NCI-H510A (cell line): ENCODE data around the gene EDIL3.

ENCODE experiments used
- DNase-seq: peaks from one replicate; lab custom pipeline; 2025; lab: John Stamatoyannopoulos, UW

The EDIL3 gene

DNA sequence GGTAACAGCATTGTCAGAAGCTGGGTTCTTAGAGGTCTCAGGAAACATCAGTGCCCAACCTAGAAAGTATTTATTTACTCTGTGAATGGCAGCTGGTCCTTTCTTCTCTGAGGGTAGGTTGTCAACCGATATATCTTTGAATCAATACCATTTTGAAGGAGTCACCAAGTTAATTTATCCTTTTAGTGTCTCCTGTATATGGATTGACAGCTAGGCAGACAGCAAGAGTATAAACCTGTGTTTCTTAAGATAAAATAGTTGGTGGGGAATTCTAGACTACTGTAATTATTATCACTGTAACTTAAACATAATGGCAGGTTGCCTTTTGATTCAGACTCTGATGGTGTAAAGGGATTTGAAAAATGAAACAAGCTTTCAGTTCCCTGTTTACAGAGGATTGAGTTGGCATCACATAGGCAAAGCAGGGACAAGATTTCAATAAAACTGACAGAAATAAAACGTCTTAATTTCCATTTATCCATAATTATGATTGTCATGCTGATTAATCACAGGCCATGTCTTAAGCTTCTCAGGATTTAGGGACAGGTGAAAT is 473.2 kb downstream of the EDIL3 start:
- no peak for DNase-seq

DNA sequence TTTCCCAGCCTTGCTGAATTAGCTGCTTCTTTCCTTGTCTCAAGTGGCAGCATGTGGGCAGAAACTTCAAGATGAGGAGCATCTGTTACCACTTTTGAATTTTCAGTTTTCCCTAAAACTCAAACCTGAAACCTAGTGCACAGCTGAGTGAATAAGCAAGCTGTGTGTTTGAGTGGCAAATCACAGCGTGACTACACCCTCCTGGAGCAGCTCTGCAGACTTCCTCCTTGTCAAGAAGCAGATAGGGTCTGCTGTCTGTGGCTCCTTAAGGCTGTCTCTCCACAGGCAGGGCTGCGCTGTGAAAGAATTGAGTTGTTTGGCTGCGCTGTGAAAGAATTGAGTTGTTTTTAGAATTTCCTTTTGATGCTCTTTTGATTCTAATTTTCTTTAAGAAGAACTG is 484.4 kb downstream of the EDIL3 start:
- no peak for DNase-seq

DNA sequence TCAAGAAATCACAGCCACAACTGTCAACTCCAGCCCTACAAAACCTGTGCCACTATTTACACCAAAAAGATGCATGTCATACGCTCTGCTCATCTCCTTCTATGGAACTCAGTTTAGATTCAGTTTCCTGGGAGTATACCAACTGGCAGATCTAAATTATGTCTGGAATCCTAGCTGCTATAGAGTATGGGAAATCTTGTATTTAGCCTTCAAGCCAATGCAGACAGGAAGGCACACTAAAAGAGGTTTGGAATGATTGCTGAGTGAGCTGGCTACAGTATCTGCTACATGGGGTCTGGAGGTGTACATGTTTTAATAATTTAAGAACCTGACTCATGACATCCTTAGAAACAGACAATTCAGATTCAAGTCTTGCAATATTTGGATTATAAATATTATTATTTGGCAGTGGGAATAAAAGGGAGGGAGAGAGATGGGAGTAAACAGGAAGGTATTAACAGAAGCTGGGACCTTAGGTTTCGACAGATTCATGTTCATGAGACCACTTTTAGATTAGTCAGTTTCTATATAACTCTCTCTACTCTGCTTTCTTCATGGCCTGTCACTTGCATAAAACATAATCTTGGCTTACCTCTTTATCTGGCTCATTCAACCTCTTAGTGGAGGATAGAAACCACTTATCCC is 485.2 kb downstream of the EDIL3 start:
- DNase-seq = no peak

DNA sequence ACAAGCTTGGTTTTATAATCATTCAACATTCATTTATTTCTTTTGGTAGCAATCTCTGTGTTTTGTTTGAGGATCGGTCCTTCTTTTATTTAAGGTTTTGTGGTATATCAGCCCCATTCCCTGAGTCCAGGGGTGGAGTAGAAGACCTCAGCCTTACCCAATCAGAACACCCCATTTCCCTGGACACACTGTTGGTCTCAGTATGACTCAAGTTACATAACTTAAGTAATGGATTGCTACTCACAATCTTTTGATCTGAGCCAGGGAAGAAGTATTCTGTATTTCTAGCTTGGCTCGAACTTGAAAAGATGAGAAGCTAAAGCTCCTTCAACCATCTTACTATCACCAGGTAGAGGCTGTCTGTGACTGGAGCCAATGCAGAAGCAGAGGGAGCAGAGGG is 488.8 kb downstream of the EDIL3 start:
- no peak for DNase-seq

DNA sequence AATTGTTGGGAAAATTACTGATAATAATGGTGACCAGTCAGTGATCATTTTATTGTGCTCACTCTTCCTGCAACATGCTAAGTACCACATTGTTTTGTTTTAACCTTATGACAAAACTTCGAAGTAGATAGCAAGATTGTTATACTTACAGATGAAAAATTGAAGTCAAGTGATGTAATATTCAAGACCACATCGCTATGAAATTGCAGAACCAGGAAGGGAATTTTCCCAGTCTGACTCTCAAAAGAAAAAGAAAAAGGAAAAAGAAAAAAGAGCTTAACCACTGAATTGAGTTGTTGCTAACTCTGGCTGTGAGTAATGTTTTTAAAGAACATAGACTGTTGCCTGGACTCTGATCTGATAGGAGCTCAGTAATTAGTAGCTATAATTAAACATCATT is 493.4 kb downstream of the EDIL3 start:
- no peak for DNase-seq
